ENCODE measurements around the gene MTUS2.

MTUS2 gene

DNA sequence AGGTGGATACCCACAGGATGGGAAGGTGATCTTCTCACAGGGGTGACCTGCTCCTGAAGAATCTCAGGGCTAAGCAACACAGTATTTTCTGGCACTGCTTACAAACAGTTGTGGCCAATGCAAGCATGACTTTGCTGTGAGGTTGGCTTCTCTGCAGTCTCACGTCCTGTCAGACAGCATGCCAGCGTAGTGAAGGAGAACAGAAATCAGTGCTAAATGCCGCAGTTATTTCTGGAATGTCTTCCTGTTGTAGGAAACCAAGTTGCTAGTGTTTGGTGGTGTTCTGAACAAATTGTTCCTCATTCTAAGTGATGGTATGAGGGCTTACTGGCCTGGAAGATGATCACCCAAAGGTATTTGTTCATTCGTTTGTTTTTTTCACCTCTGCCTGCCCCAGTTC is 320.1 kb downstream of the MTUS2 start:
- TF ChIP-seq SPI1 (IDR thresholded peaks at IDR 0.05; ENCODE audit: low read depth, low read length) = no peak
- FAIRE-seq = no peak
- DNase-seq (ENCODE audit: insufficient read length, low spot score) = no peak

DNA sequence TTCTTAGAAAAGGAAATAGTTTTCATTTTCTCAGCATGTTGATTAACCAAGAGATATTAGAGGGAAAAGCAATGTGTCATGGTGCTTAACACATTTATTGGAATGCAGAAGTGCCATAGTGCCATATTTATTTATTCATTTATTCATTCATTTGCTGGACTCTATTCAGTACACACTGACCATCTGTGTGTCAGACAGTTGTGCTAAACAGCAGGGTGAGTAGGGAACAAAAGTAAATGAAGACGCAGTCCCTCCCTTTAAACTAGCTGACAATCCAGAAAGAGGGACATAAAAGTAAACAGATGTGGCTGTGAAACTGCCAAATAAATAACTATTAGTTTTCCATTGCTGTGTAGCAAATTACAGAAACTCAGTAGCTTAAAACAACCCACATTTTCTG is 323.7 kb downstream of the MTUS2 start:
- no peak for FAIRE-seq
- DNase-seq (ENCODE audit: insufficient read length, low spot score) = no peak
- TF ChIP-seq POLR2AphosphoS5 (IDR thresholded peaks at IDR 0.05; ENCODE audit: low read depth, low read length) (no peak), POLR2A (IDR thresholded peaks at IDR 0.05; ENCODE audit: low read depth, low read length) (no peak)

DNA sequence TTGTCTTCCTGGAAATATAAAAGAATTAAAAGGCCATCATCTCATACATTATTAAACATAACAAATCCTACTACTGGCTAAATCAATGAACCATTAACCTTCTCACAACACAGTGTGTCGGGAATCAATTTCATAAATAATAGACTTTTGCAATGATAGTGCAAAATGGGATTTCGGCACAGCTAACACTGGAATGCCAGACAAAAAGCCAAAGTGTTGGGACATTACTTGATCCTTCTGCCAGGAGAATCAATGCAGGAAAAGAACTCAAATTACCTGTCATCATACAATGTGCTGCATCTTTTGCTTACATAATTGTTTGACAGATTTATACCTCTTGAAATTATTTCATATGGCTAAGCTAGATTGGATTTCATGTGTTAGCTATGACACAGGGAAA is 334.3 kb downstream of the MTUS2 start:
- no peak for TF ChIP-seq POLR2A (IDR thresholded peaks at IDR 0.05; ENCODE audit: low read depth, low read length)
- TF ChIP-seq POU2F2 (IDR thresholded peaks at IDR 0.05; ENCODE audit: low read depth, low read length) = no peak
- no peak for TF ChIP-seq TAF1 (IDR thresholded peaks at IDR 0.05; ENCODE audit: low read depth, low read length)
- TF ChIP-seq PAX5 (IDR thresholded peaks at IDR 0.05; ENCODE audit: insufficient read depth, low read length, severe bottlenecking) = no peak
- FAIRE-seq (no peak), DNase-seq (ENCODE audit: insufficient read length, low spot score) (no peak)

DNA sequence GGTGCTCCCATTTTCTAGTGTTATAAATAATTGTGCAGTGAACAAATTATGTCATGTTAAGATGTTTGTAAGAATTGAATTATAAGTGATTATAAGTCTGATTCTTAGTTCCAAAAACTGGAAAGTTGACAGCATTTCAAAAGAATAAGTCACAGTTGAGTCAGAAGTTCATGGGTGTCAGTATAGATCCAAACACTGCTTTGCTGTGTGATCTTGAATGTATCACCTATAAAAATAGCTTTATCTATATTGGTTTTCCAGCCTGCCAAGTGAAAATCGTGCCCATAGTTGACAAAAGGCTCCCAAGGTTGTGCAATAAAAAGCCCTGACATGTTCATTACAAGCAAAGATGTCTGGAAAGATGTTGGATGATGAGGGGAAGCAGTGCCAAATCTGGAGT is 336.0 kb downstream of the MTUS2 start:
- FAIRE-seq (no peak), DNase-seq (ENCODE audit: insufficient read length, low spot score) (no peak)
- TF ChIP-seq POU2F2 (IDR thresholded peaks at IDR 0.05; ENCODE audit: low read depth, low read length) = no peak
- no peak for TF ChIP-seq POLR2A (IDR thresholded peaks at IDR 0.05; ENCODE audit: low read depth, low read length)
- no peak for TF ChIP-seq SPI1 (IDR thresholded peaks at IDR 0.05; ENCODE audit: low read depth, low read length)
- no peak for TF ChIP-seq POLR2AphosphoS5 (IDR thresholded peaks at IDR 0.05; ENCODE audit: low read depth, low read length)
- no peak for TF ChIP-seq PAX5 (IDR thresholded peaks at IDR 0.05; ENCODE audit: insufficient read depth, low read length, severe bottlenecking)
- no peak for TF ChIP-seq TAF1 (IDR thresholded peaks at IDR 0.05; ENCODE audit: low read depth, low read length)

DNA sequence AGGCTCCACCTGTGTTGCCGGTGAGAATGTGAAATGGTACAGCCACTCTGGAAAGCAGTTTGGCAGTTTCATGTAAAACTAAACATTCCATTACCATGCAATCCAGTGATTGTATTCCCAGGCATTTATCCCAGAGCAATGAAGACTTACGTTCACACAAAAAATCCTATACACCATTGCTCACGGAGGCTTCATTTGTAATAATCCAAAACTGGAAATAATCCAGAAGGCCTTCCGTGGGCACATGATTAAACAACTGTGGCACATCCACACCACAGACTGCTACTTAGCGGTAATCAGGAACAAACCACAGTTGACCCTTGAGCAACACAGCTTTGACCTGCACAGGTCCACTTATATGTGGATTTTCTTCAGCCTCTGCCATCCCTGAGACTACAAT is 339.7 kb downstream of the MTUS2 start:
- FAIRE-seq = no peak
- TF ChIP-seq POLR2AphosphoS5 (IDR thresholded peaks at IDR 0.05; ENCODE audit: low read depth, low read length) (no peak), TAF1 (IDR thresholded peaks at IDR 0.05; ENCODE audit: low read depth, low read length) (no peak), SPI1 (IDR thresholded peaks at IDR 0.05; ENCODE audit: low read depth, low read length) (no peak), POU2F2 (IDR thresholded peaks at IDR 0.05; ENCODE audit: low read depth, low read length) (no peak), POLR2A (IDR thresholded peaks at IDR 0.05; ENCODE audit: low read depth, low read length) (no peak), PAX5 (IDR thresholded peaks at IDR 0.05; ENCODE audit: insufficient read depth, low read length, severe bottlenecking) (no peak)
- no peak for DNase-seq (ENCODE audit: insufficient read length, low spot score)

DNA sequence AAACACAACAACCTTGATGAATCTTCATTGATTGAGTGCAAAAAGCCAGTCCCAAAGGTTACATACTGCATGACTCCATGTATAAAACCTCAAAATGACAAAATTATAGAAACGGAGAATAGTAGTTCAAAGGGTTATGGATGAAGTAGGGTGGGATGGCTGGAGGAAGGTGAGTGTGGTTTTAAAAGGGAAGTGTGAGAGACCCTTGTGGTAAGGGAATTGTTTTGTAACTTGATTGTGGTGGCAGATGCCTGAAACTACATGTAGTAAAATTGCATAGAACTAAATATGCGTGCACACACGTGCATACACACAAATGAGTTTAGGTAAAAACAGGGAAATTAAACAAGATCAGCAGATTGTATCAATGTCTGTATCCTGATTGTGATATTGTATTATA is 340.7 kb downstream of the MTUS2 start:
- FAIRE-seq = no peak
- TF ChIP-seq SPI1 (IDR thresholded peaks at IDR 0.05; ENCODE audit: low read depth, low read length) (no peak), POLR2A (IDR thresholded peaks at IDR 0.05; ENCODE audit: low read depth, low read length) (no peak), PAX5 (IDR thresholded peaks at IDR 0.05; ENCODE audit: insufficient read depth, low read length, severe bottlenecking) (no peak), POLR2AphosphoS5 (IDR thresholded peaks at IDR 0.05; ENCODE audit: low read depth, low read length) (no peak), POU2F2 (IDR thresholded peaks at IDR 0.05; ENCODE audit: low read depth, low read length) (no peak), TAF1 (IDR thresholded peaks at IDR 0.05; ENCODE audit: low read depth, low read length) (no peak)
- DNase-seq (ENCODE audit: insufficient read length, low spot score) = no peak

DNA sequence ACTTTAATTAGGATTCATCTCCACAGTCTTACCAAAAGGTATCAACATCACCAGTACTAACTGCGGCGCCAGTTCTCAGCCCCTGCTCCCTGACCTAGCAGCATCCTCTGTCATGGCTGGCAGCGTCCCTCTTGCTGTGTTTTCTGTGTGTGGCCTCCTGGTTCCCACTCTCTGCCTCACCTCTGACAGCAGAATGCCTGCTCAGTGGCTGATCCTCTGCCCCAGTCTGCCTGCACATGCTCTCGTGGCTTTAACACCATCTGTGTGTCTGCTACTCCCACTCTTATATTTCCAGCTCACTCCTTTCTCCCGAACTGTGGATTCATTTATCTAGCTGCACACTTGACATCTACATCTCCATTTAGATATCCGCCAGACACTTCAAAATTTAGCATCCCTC is 341.5 kb downstream of the MTUS2 start:
- DNase-seq (ENCODE audit: insufficient read length, low spot score) = no peak
- TF ChIP-seq POU2F2 (IDR thresholded peaks at IDR 0.05; ENCODE audit: low read depth, low read length) (no peak), TAF1 (IDR thresholded peaks at IDR 0.05; ENCODE audit: low read depth, low read length) (no peak), POLR2A (IDR thresholded peaks at IDR 0.05; ENCODE audit: low read depth, low read length) (no peak), PAX5 (IDR thresholded peaks at IDR 0.05; ENCODE audit: insufficient read depth, low read length, severe bottlenecking) (no peak), SPI1 (IDR thresholded peaks at IDR 0.05; ENCODE audit: low read depth, low read length) (no peak), POLR2AphosphoS5 (IDR thresholded peaks at IDR 0.05; ENCODE audit: low read depth, low read length) (no peak)
- no peak for FAIRE-seq

GRCh38 chr13:29162638-29163235 is 342.6 kb downstream of the MTUS2 start:
- FAIRE-seq (no peak), DNase-seq (ENCODE audit: insufficient read length, low spot score) (no peak)
- TF ChIP-seq POLR2A (IDR thresholded peaks at IDR 0.05; ENCODE audit: low read depth, low read length) (no peak), POLR2AphosphoS5 (IDR thresholded peaks at IDR 0.05; ENCODE audit: low read depth, low read length) (no peak), POU2F2 (IDR thresholded peaks at IDR 0.05; ENCODE audit: low read depth, low read length) (no peak), TAF1 (IDR thresholded peaks at IDR 0.05; ENCODE audit: low read depth, low read length) (no peak), PAX5 (IDR thresholded peaks at IDR 0.05; ENCODE audit: insufficient read depth, low read length, severe bottlenecking) (no peak), SPI1 (IDR thresholded peaks at IDR 0.05; ENCODE audit: low read depth, low read length) (no peak)

DNA sequence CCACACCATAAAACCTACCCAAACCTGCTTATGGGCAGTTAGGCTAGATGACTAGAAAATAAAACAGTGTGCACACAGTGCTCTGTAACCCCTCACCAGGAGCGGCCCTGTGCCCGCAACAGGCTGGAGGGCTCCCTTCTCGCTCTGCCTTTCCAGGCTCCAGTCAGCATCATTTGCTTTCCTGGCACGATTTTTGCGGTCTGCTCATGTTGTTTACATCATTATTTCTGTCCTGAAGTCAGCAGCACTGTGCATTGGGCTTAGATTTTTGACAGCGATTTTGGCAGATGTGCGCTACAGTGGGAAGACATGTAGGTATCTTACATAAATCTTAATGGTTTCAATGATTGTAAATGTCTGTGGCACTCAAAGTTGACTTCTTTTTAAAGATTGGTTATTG is 344.0 kb downstream of the MTUS2 start:
- no peak for FAIRE-seq
- no peak for DNase-seq (ENCODE audit: insufficient read length, low spot score)
- TF ChIP-seq SPI1 (IDR thresholded peaks at IDR 0.05; ENCODE audit: low read depth, low read length) (no peak), POU2F2 (IDR thresholded peaks at IDR 0.05; ENCODE audit: low read depth, low read length) (no peak), TAF1 (IDR thresholded peaks at IDR 0.05; ENCODE audit: low read depth, low read length) (no peak), PAX5 (IDR thresholded peaks at IDR 0.05; ENCODE audit: insufficient read depth, low read length, severe bottlenecking) (no peak), POLR2AphosphoS5 (IDR thresholded peaks at IDR 0.05; ENCODE audit: low read depth, low read length) (no peak), POLR2A (IDR thresholded peaks at IDR 0.05; ENCODE audit: low read depth, low read length) (no peak)

- FAIRE-seq (no peak), DNase-seq (ENCODE audit: insufficient read length, low spot score) (no peak)
- TF ChIP-seq POLR2A (IDR thresholded peaks at IDR 0.05; ENCODE audit: low read depth, low read length) (no peak), POLR2AphosphoS5 (IDR thresholded peaks at IDR 0.05; ENCODE audit: low read depth, low read length) (no peak), POU2F2 (IDR thresholded peaks at IDR 0.05; ENCODE audit: low read depth, low read length) (no peak), SPI1 (IDR thresholded peaks at IDR 0.05; ENCODE audit: low read depth, low read length) (no peak), PAX5 (IDR thresholded peaks at IDR 0.05; ENCODE audit: insufficient read depth, low read length, severe bottlenecking) (no peak), TAF1 (IDR thresholded peaks at IDR 0.05; ENCODE audit: low read depth, low read length) (no peak)
Measured at GRCh38 chr13:29165216-29165615, 345.1 kb downstream of the MTUS2 start.
